Measurements from ENCODE around the gene SLBP. TPM values are rescaled to one million over a fixed set of nuclear protein-coding genes. Genes with fewer than 3 reads are reported as not detected.

The SLBP gene
- total and polyA plus RNA-seq, 10 of the 15 experiments (the other 5 are each of a cell fraction or from before 2014, with no cell fraction given) = 94.4 to 278 (median 158) TPM

GRCh38 chr4:1682860-1683259, 29.3 kb downstream of the SLBP start (continued):
- TF ChIP-seq TARDBP (IDR thresholded peaks at IDR 0.05; ENCODE audit: borderline replicate concordance) (no peak), NKRF (conservative IDR thresholded peaks at IDR 0.05) (no peak), NFIC (IDR thresholded peaks at IDR 0.05; ENCODE audit: low read depth, low read length) (no peak), E2F4 (IDR thresholded peaks at IDR 0.05; ENCODE audit: low read depth, low read length) (no peak), SMAD5 (IDR thresholded peaks at IDR 0.05; ENCODE audit: low read depth) (no peak), SMARCA5 (IDR thresholded peaks at IDR 0.05) (no peak), CHD2 (IDR thresholded peaks at IDR 0.05; ENCODE audit: borderline replicate concordance, low read depth, low read length) (no peak)

- H3K4me3 ChIP-seq = no peak overlapping the region
- no peaks in the 10 kb centered on the region for H3K79me2 ChIP-seq (ENCODE audit: control insufficient read depth, insufficient read depth, low read length)
- SMC1A ChIA-PET (ENCODE audit: uncharacterized antibody, unreplicated experiment) = no interaction called here
- in situ Hi-C loops (cut with MboI) (no loop called here), intact Hi-C loops (cut with micrococcal nuclease; ENCODE audit: unreplicated experiment) (no loop called here)
- H3K4me2 ChIP-seq (ENCODE audit: control insufficient read depth, insufficient read depth) = no peak overlapping the region
- H2AFZ ChIP-seq (ENCODE audit: control insufficient read depth, low read depth, low read length) = no peak overlapping the region
- DNase-seq (ENCODE audit: low read depth, low spot score) (no peak), FAIRE-seq (no peak), ATAC-seq (no peak)
- H3K36me3 ChIP-seq (ENCODE audit: control insufficient read depth in 2 of 2, insufficient read depth in 2 of 2, low read length in 1 of 2) = no peaks in the 10 kb centered on the region
- POLR2A ChIA-PET = no interaction called here
- CTCF ChIA-PET = interaction anchor here (1.8 kb wide), 1 partner anchor 16 kb away, joined by 5 read pairs; no protein-coding TSS in a partner anchor
- no peak overlapping the region for H3K27ac ChIP-seq (ENCODE audit: control insufficient read depth, insufficient read depth)
- H3K27me3 ChIP-seq (replicated peaks in 1 of 2; ENCODE audit: control insufficient read depth in 2 of 2, insufficient read depth in 2 of 2, low read length in 1 of 2) = no peaks in the 10 kb centered on the region
- H4K20me1 ChIP-seq (ENCODE audit: control insufficient read depth, insufficient read depth) = no peaks in the 10 kb centered on the region
- BruUV-seq (replicated peaks) = no TSS peak
- no peak overlapping the region for H3K9ac ChIP-seq (ENCODE audit: control insufficient read depth, insufficient read depth, low read length)
- 57% methylated on average over 5 of the region's 5 CpGs for WGBS (ENCODE audit: insufficient coverage, insufficient replicate concordance, low lambda C conversion rate, missing lambda C conversion rate)
- H3K9me3 ChIP-seq (replicated peaks; ENCODE audit: control insufficient read depth, insufficient read depth, low read length) = no peaks in the 10 kb centered on the region
- no peaks in the 10 kb centered on the region for H3K4me1 ChIP-seq (ENCODE audit: control insufficient read depth, insufficient read depth, low read length)
- RAD21 ChIA-PET (ENCODE audit: unreplicated experiment) = no interaction called here
- TF ChIP-seq ZNF592 (IDR thresholded peaks at IDR 0.05) = no peak
- no peak for TF ChIP-seq ZNF622 (IDR thresholded peaks at IDR 0.05)
- TF ChIP-seq GATAD2B (conservative IDR thresholded peaks at IDR 0.05; ENCODE audit: low read depth) = no peak
- TF ChIP-seq SPI1 (IDR thresholded peaks at IDR 0.05; ENCODE audit: borderline replicate concordance, insufficient read depth, low read depth, low read length) = no peak
- TF ChIP-seq CTCF (IDR thresholded peaks at IDR 0.05 in 2 of 3, conservative IDR thresholded peaks at IDR 0.05 in 1 of 3; ENCODE audit: control insufficient read depth in 2 of 3, extremely low read depth in 1 of 3, insufficient read depth in 1 of 3, low read depth in 3 of 3, low read length in 3 of 3) = no peak
- no peak for TF ChIP-seq IRF3 (IDR thresholded peaks at IDR 0.05)
These were observed 33.9 kb downstream of the SLBP start for GRCh38 chr4:1678244-1678643.

All from GM12878 (cell line).